DMS153 (cell line): Measurements from ENCODE around the gene SQSTM1.
"Not testable (repeated sequence)": the region's sequence is repeated elsewhere in the genome, so short reads cannot be mapped to it uniquely, and the experiment has no call there.

Experiments
- DNase-seq: peaks from one replicate; lab custom pipeline; 2025; lab: John Stamatoyannopoulos, UW

The SQSTM1 gene

GRCh38 chr5:179827680-179828079 lies 7.0 kb downstream of the SQSTM1 start:
- DNase-seq = no peak

- no peak for DNase-seq
These were observed 8.2 kb downstream of the SQSTM1 start for GRCh38 chr5:179828756-179829421.

GRCh38 chr5:179829732-179830435 lies 9.2 kb downstream of the SQSTM1 start:
- no peak for DNase-seq

GRCh38 chr5:179830818-179831468 lies 10.2 kb downstream of the SQSTM1 start:
- DNase-seq = no peak

GRCh38 chr5:179832039-179832745 lies 11.5 kb downstream of the SQSTM1 start:
- DNase-seq = no peak

- no peak for DNase-seq
These were observed 12.5 kb downstream of the SQSTM1 start for GRCh38 chr5:179833056-179833708.

- DNase-seq = no peak
These were observed 13.0 kb downstream of the SQSTM1 start for GRCh38 chr5:179833709-179834070.

GRCh38 chr5:179834120-179834519 lies 13.4 kb downstream of the SQSTM1 start:
- no peak for DNase-seq

- DNase-seq = not testable (repeated sequence)
These were observed 14.2 kb downstream of the SQSTM1 start for GRCh38 chr5:179834871-179835270.

- no peak for DNase-seq
These were observed 15.7 kb downstream of the SQSTM1 start for GRCh38 chr5:179836225-179837019.

GRCh38 chr5:179837076-179838011 lies 16.6 kb downstream of the SQSTM1 start:
- no peak for DNase-seq

GRCh38 chr5:179839328-179840256 lies 18.9 kb downstream of the SQSTM1 start:
- DNase-seq = no peak

GRCh38 chr5:179840321-179840720 lies 19.6 kb downstream of the SQSTM1 start:
- DNase-seq = no peak

GRCh38 chr5:179840766-179841165 lies 20.1 kb downstream of the SQSTM1 start:
- DNase-seq = no peak

- DNase-seq = no peak
These were observed 20.9 kb downstream of the SQSTM1 start for GRCh38 chr5:179841621-179842020.

- no peak for DNase-seq
These were observed 32.4 kb downstream of the SQSTM1 start for GRCh38 chr5:179852993-179853547.

GRCh38 chr5:179854356-179854755 lies 33.7 kb downstream of the SQSTM1 start:
- no peak for DNase-seq

- DNase-seq = no peak
These were observed 37.5 kb downstream of the SQSTM1 start for GRCh38 chr5:179858241-179858585.
